CD4-positive, alpha-beta T cell treated with Interferon alpha-2 for 1 hour (primary cell): ENCODE data around the gene LAIR2.
"Not testable (repeated sequence)": the region's sequence is repeated elsewhere in the genome, so short reads cannot be mapped to it uniquely, and the experiment has no call there.

ENCODE experiments used
- DNase-seq, 2 donors: peaks; one replicate each; pipeline ENCODE4 v3.0.0-alpha.2; 2020 to 2022

Gene LAIR2

GRCh38 chr19:54464630-54465425, 37.8 kb upstream of the LAIR2 start:
- peak; percentile 77 to 79 for DNase-seq

- DNase-seq, result no peak
These were observed 37.1 kb upstream of the LAIR2 start for GRCh38 chr19:54465426-54466109.

- DNase-seq, result not testable (repeated sequence)
These were observed 36.5 kb upstream of the LAIR2 start for GRCh38 chr19:54466110-54466480.

GRCh38 chr19:54469496-54469934, 33.1 kb upstream of the LAIR2 start:
- no peak for DNase-seq

GRCh38 chr19:54470276-54470887, 32.2 kb upstream of the LAIR2 start:
- DNase-seq, result no peak

GRCh38 chr19:54470991-54471782, 31.4 kb upstream of the LAIR2 start:
- DNase-seq, result no peak

GRCh38 chr19:54473071-54473891, 29.4 kb upstream of the LAIR2 start, which contains the start of gene CDC42EP5:
CDC42EP5 (minus strand) TSS chr19:54473296; CDS start chr19:54465547, 7,749 bp downstream.
- no peak for DNase-seq

GRCh38 chr19:54473892-54474372, 28.7 kb upstream of the LAIR2 start:
- DNase-seq, result no peak

GRCh38 chr19:54475706-54476105, 26.9 kb upstream of the LAIR2 start:
- no peak for DNase-seq

GRCh38 chr19:54477650-54478049, 25.0 kb upstream of the LAIR2 start:
- DNase-seq, result no peak

GRCh38 chr19:54478677-54479266, 23.9 kb upstream of the LAIR2 start:
- DNase-seq, result peak; percentile 34 to 46

- DNase-seq, result no peak
These were observed 22.6 kb upstream of the LAIR2 start for GRCh38 chr19:54480051-54480450.

- peak; percentile 42 to 52 for DNase-seq
These were observed 21.2 kb upstream of the LAIR2 start for GRCh38 chr19:54481326-54481930.

- no peak for DNase-seq
These were observed 19.7 kb upstream of the LAIR2 start for GRCh38 chr19:54482889-54483288.

- no peak for DNase-seq
These were observed 18.2 kb upstream of the LAIR2 start for GRCh38 chr19:54484451-54484850.

- DNase-seq, result no peak
These were observed 16.8 kb upstream of the LAIR2 start for GRCh38 chr19:54485851-54486250.

- no peak for DNase-seq
These were observed 13.3 kb upstream of the LAIR2 start for GRCh38 chr19:54489341-54489740.

- DNase-seq, result no peak
These were observed 12.9 kb upstream of the LAIR2 start for GRCh38 chr19:54489766-54490165.

GRCh38 chr19:54492568-54492967, 10.1 kb upstream of the LAIR2 start:
- DNase-seq, result no peak

GRCh38 chr19:54493056-54493455, 9.6 kb upstream of the LAIR2 start:
- not testable (repeated sequence) for DNase-seq
